ENCODE data around the gene CCDC24. TPM values are rescaled to one million over a fixed set of nuclear protein-coding genes. Genes with fewer than 3 reads are reported as not detected.

CCDC24 gene
- total RNA-seq, 4 donors from 2014 or later: 3.0 to 7.3 (median 4.7) TPM

DNA sequence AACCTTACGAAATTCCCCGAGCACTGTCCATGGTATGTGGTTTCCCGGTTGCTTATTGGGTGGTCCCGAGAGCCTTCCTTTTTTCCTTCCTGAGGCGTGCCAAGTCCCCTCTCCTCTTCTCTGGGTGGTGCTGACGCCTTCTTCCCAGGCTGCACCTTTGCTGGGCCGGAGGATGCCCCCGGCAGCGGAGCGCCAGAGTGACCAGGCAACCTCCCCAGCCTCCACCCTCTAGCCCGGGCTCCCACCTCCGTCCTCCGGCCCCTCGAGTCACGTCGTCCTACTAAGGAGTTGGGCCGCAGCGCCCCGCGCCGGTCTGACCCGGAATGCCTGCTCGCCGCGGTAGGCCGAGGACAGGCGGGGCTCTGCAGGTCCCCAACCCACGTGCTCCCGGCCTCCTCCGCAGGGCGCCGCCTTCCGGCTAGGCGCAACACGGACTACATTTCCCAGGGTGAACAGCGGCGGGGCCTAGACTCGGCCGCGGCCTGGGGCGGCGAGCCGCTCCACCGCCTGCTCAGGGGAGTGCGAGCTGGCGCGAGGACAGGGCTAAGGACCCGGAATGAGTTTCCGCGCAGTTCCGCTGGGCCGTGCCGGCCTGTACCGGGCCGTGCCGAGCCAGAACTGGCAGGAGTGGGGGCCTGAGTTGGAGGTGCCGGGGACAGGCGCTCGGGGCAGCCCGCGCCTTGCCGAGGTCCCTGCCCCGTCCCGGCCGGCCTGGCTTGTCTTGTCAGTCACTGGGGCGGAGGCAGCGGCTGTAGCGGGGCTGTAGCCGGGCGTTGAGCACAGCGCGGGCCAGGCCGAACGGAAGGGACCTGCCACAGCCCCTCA lies 45.0 kb upstream of the CCDC24 start, which contains the start of gene IPO13:
TSS of gene IPO13 (plus strand) at position 715 of the 825 bp plus-strand sequence. CDS start 651 bp downstream, outside the sequence.
- peak in 2 of 4 donors; percentile 66 to 79 for TF ChIP-seq POLR2A (IDR thresholded peaks at IDR 0.05)
- TF ChIP-seq, protein P1, sequence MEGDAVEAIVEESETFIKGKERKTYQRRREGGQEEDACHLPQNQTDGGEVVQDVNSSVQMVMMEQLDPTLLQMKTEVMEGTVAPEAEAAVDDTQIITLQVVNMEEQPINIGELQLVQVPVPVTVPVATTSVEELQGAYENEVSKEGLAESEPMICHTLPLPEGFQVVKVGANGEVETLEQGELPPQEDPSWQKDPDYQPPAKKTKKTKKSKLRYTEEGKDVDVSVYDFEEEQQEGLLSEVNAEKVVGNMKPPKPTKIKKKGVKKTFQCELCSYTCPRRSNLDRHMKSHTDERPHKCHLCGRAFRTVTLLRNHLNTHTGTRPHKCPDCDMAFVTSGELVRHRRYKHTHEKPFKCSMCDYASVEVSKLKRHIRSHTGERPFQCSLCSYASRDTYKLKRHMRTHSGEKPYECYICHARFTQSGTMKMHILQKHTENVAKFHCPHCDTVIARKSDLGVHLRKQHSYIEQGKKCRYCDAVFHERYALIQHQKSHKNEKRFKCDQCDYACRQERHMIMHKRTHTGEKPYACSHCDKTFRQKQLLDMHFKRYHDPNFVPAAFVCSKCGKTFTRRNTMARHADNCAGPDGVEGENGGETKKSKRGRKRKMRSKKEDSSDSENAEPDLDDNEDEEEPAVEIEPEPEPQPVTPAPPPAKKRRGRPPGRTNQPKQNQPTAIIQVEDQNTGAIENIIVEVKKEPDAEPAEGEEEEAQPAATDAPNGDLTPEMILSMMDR (IDR thresholded peaks at IDR 0.05): peak; percentile 69 to 94 (median 84)
- Histone ChIP-seq H3K9me3 (no peaks in the 10 kb centered on the region), H3K4me3 (peak within 1 kb of the TSS; percentile 69 to 89 (median 79)), H3K4me1 (peaks cover 27 to 46% (median 30%) of the 10 kb centered on the region in 3 donors), H3K27ac (peak within 1 kb of the TSS; percentile 95 to 98 (median 98)), H3K27me3 (no peaks in the 10 kb centered on the region), H3K36me3 (peaks cover 0 to 19% (median 6%) of the 10 kb centered on the region in 3 donors)
- DNase-seq: peak; percentile 67
- intact Hi-C loops (cut with DNase I): loop anchor here (10.0 kb wide), 1 partner anchor 88 kb away; the partner anchor contains the start of gene SLC6A9
- WGBS, 2 donors: 0 to 1% methylated on average over 6 to 7 of the region's 74 CpGs

DNA sequence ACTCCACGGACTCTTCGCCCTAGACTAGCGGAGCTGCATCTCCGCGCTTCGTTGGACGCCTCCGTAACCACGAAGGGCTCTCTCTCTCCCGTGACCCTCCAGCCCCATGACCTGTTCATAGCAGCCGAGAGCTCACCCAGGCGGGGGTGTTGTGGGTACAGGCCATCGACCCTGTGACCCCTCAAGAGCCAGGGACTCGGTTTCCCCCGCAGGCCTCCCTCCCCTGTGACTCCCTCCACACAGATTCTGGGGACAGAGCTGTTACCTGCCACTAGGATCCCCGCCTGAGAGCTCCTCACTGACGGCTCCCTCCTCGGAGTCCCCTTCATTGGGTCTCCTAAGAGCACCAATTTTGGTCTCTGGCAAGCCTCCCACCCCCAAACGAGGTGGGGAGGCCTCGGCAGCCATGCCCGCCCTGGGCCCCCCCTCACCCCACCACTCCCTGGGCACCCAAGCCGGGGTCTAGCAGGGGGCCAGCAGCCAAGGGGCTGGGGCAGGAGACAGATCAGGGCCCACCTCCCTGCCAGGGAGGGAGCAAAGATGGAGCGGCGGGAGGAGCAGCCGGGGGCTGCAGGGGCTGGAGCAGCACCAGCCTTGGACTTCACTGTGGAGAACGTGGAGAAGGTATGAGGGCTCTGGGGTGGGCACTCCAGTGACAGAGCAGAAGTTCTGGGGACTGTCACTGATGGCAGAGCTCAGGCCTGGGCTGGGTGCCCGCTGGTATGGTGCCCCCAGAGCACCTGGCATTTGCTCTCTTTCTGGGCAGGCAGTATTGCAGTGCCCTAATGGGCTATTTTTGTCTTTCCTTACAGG lies 44.1 kb upstream of the CCDC24 start:
- WGBS, 2 donors: 7% methylated on average over 5 of the region's 27 CpGs; no CpG with 5 or more reads in 1 of the 2 donors
- peak; percentile 67 for DNase-seq
- H3K4me1 ChIP-seq: peaks cover 27 to 54% (median 30%) of the 10 kb centered on the region in 3 donors

DNA sequence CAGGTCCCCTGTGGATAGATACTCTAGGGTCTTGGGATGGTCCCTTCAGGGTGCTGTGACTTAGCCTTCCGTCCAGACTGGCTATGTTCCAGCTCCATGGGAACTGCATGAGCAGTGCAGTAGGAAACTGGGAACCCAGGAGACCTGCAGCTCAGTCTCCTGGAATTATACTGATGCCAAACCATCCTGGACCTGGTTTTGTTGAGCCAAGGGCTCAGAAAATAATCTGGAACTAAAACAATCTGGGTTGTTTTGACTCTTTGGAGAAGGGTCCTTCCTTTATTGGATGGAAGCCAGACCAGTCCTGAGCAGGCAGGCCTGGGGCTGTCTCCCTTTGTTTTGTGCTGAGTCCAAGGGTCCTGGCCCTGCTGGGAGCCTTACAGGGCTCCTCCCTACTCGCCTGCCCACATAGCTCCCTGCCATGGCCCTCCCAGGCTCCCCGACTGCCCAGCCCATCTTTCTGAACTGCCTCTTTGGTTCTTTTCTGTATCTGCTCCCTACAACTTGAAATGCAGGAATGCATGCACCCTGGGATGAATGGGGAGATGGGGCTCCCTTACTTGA lies 43.4 kb upstream of the CCDC24 start:
- no peak for DNase-seq
- 23 to 30% methylated on average over 2 of the region's 3 CpGs for WGBS, 2 donors
- H3K4me1 ChIP-seq: peaks cover 27 to 61% (median 30%) of the 10 kb centered on the region in 3 donors
- H3K9me3 ChIP-seq: no peaks in the 10 kb centered on the region
- no peaks in the 10 kb centered on the region for H3K27me3 ChIP-seq
- peaks cover 0 to 19% (median 6%) of the 10 kb centered on the region in 3 donors for H3K36me3 ChIP-seq
- peak overlapping the region; percentile 69 to 89 (median 79) for H3K4me3 ChIP-seq
- TF ChIP-seq POLR2A (IDR thresholded peaks at IDR 0.05): no peak
- TF ChIP-seq, protein P1 (IDR thresholded peaks at IDR 0.05): no peak
- H3K27ac ChIP-seq: no peak overlapping the region
- intact Hi-C loops (cut with DNase I): loop anchor here (10.0 kb wide), 1 partner anchor 87 kb away; the partner anchor contains the start of gene SLC6A9

More for the DNA sequence above, 44.1 kb upstream of the CCDC24 start:
- Histone ChIP-seq H3K9me3 (no peaks in the 10 kb centered on the region), H3K4me3 (peak overlapping the region; percentile 69 to 89 (median 79)), H3K27ac (peak overlapping the region; percentile 95 to 98 (median 98)), H3K36me3 (peaks cover 0 to 19% (median 6%) of the 10 kb centered on the region in 3 donors), H3K27me3 (no peaks in the 10 kb centered on the region)
- TF ChIP-seq, protein P1 (IDR thresholded peaks at IDR 0.05): no peak
- no peak for TF ChIP-seq POLR2A (IDR thresholded peaks at IDR 0.05)
- intact Hi-C loops (cut with DNase I): loop anchor here (10.0 kb wide), 1 partner anchor 88 kb away; the partner anchor contains the start of gene SLC6A9

DNA sequence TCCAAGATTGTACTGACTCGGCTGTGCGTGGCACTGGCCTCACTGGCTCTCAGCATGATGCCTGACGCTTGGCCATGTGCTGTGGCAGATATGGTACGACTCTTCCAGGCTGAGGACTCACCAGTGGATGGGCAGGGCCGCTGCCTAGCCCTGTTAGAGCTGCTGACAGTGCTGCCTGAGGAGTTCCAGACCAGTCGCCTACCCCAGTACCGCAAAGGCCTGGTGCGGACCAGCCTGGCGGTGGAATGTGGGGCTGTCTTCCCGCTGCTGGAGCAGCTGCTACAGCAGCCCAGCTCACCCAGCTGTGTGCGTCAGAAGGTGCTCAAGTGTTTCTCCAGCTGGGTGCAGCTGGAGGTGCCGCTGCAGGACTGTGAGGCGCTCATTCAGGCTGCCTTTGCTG lies 41.7 kb upstream of the CCDC24 start:
- Histone ChIP-seq H3K9me3 (no peaks in the 10 kb centered on the region), H3K4me3 (no peak overlapping the region), H3K36me3 (peaks cover 0 to 22% (median 6%) of the 10 kb centered on the region in 3 donors), H3K4me1 (peaks cover 27 to 62% (median 33%) of the 10 kb centered on the region in 3 donors), H3K27me3 (no peaks in the 10 kb centered on the region), H3K27ac (no peak overlapping the region)
- 89 to 94% methylated on average over 7 to 12 of the region's 13 CpGs for WGBS, 2 donors
- DNase-seq: no peak
- intact Hi-C loops (cut with DNase I): loop anchor here (10.0 kb wide), 1 partner anchor 85 kb away; the partner anchor contains the start of gene SLC6A9
- TF ChIP-seq, protein P1 (IDR thresholded peaks at IDR 0.05): no peak
